Kidney (tissue), 14 donors: ENCODE measurements around the gene KDM4C. TPM values are rescaled to one million over a fixed set of nuclear protein-coding genes. Genes with fewer than 3 reads are reported as not detected.

Experiments used
- DNase-seq, 5 donors: peaks; one replicate each; pipeline ENCODE4 v3.0.0-alpha.2; 2013 to 2020
- FAIRE-seq: peaks from 2 replicates; lab custom pipeline; 2012; peaks lifted over from hg19 to GRCh38; lab: Jason Lieb, UNC
- H3K27ac ChIP-seq, 2 donors: one replicate each; pipeline ENCODE4 v1.7.0; 2013; ENCODE audit warnings: low read depth in 2 of 2, low read length in 2 of 2, inconsistent platforms in 1 of 2
- H3K27me3 ChIP-seq: one replicate; pipeline ENCODE4 v1.7.1; 2013; ENCODE audit warnings: low read length, inconsistent platforms; ENCODE audit not compliant: control insufficient read depth, insufficient read depth
- H3K36me3 ChIP-seq, 3 donors: one replicate each; pipeline versions ENCODE4 v1.7.0 to v1.7.1; 2013; ENCODE audit warnings: low read length in 3 of 3, control low read depth in 1 of 3, inconsistent platforms in 1 of 3; ENCODE audit not compliant: insufficient read depth in 3 of 3, control insufficient read depth in 2 of 3
- H3K4me1 ChIP-seq, 3 donors: one replicate each; pipeline versions ENCODE4 v1.7.0 to v1.7.1; 2013; ENCODE audit warnings: low read length in 3 of 3, inconsistent platforms in 1 of 3, low read depth in 1 of 3; ENCODE audit not compliant: control insufficient read depth in 2 of 3, insufficient read depth in 2 of 3
- H3K4me3 ChIP-seq, 3 donors: one replicate each; pipeline versions ENCODE4 v1.7.0 to v1.8.1; 2013; ENCODE audit warnings: low read length in 3 of 3, control low read depth in 1 of 3, inconsistent platforms in 1 of 3
- H3K9ac ChIP-seq, 3 donors: one replicate each; pipeline versions ENCODE4 v1.7.0 to v1.7.1; 2013; ENCODE audit warnings: low read length in 3 of 3, control low read depth in 1 of 3, inconsistent platforms in 1 of 3
- H3K9me3 ChIP-seq, 3 donors: one replicate each; pipeline versions ENCODE4 v1.7.0 to v1.7.1; 2013; ENCODE audit warnings: low read length in 3 of 3, control low read depth in 1 of 3, inconsistent platforms in 1 of 3; ENCODE audit not compliant: control insufficient read depth in 2 of 3, insufficient read depth in 1 of 3
- intact Hi-C: fragments of 100-400 bp; cut with DNase I; formaldehyde crosslinking; loops from one replicate; pipeline ENCODE4 v1.11.1; 2022
- polyA plus RNA-seq: library from polyadenylated mRNA; stranded (reverse); fragments of 350-450 nt; fragmentation: Illumina TruSeq; extraction: RNeasy Lipid Tissue Mini Kit (QIAGEN cat#74804); gene quantifications from one replicate; pipeline ENCODE4 v1.2.3, GENCODE V29; 2014; ENCODE audit warnings: low read depth, low replicate concordance; ENCODE audit not compliant: insufficient read depth
- total RNA-seq: library from RNA; stranded (reverse); fragmentation: NEBNext Ultra II Directional; extraction: Animal tissue kit (Norgen Biotek cat#: 25700); gene quantifications from one replicate; pipeline ENCODE4 v1.2.1, GENCODE V29; 2021
- TF ChIP-seq, protein P1 (sequence below): IDR thresholded peaks from 3 replicates; pipeline ENCODE4 v1.5.1; 2012; ENCODE audit warnings: mild to moderate bottlenecking, moderate library complexity, borderline replicate concordance; ENCODE audit not compliant: insufficient read depth; ENCODE audit errors: extremely low read depth
- donor health status: control.
- donor health status: control.
- donor health status: control.
- donor health status: control.
- donor health status: control.
- donor health status: DM: yes; HTN: yes; CAD: no.
- donor health status: Normal renal cell carcinoma (clear cell type).

KDM4C gene
- total and polyA plus RNA-seq, 2 donors from 2014 or later, result 7.1 to 47.1 TPM

DNA sequence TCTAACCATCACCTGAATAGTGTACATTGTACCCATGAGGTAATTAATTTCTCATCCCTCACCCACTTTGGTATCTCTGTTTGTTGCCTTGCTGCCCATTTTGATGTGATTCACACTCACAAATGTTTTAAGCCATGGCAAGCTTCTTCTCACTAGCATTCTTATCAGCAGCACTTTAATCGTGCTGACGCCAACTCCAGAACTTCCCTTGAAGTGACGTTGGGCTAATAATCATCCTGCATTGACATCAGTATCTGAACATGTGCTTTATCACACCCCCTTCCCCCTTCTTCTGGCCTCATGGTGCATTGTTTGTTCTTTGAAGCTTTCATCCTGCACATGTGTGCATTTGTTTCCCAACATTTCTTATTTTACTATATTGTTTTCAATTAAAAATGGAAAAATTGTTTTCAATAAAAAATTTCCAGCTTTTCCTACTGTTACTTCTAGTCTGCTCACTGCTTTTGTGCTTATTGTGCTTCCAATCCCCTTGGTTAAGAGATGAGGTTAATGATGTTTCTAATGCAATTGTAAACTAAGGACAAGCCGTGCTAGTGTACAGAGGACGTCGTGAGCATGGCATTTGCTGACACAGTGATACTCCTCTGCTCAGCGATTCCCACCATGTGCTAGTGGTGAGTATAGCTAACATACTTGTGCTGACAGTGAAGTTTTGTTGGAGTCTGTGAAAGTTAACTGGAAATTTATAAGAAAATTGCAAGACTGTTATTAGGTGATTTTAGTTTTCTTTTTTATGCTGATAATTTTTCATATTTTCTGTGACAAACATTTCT, 238.5 kb downstream of the KDM4C start:
- DNase-seq, result no peak
- no peak overlapping the region for H3K9ac ChIP-seq

DNA sequence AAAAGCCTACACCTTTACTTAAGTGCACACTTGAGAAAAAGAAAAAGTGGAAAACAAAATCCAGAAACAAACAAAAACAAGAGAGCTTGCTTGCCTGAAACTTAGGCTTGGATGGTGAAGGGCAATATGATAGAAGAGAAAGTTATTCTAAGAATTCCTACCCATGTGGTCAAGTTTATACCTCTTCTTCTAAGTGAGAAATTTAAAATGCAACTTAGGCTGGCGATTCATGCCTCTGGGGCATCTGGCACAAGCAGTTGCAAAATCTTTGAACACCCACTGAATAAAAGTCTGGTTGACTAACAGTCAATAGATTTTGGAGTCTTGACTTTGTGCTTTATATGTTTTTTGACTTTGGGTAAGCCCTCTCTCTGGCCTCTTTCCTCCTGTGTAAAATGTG, 239.6 kb downstream of the KDM4C start:
- Histone ChIP-seq H3K4me1 (no peaks in the 10 kb centered on the region), H3K9me3 (no peaks in the 10 kb centered on the region), H3K27me3 (no peaks in the 10 kb centered on the region), H3K9ac (no peak overlapping the region), H3K27ac (no peak overlapping the region), H3K4me3 (no peak overlapping the region), H3K36me3 (peaks cover 0 to 4% (median 3%) of the 10 kb centered on the region in 3 donors)
- no peak for DNase-seq
- intact Hi-C loops, result no loop called here
- FAIRE-seq, result no peak
- TF ChIP-seq, protein P1, sequence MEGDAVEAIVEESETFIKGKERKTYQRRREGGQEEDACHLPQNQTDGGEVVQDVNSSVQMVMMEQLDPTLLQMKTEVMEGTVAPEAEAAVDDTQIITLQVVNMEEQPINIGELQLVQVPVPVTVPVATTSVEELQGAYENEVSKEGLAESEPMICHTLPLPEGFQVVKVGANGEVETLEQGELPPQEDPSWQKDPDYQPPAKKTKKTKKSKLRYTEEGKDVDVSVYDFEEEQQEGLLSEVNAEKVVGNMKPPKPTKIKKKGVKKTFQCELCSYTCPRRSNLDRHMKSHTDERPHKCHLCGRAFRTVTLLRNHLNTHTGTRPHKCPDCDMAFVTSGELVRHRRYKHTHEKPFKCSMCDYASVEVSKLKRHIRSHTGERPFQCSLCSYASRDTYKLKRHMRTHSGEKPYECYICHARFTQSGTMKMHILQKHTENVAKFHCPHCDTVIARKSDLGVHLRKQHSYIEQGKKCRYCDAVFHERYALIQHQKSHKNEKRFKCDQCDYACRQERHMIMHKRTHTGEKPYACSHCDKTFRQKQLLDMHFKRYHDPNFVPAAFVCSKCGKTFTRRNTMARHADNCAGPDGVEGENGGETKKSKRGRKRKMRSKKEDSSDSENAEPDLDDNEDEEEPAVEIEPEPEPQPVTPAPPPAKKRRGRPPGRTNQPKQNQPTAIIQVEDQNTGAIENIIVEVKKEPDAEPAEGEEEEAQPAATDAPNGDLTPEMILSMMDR, result no peak

More for the DNA sequence above, 238.5 kb downstream of the KDM4C start:
- Histone ChIP-seq H3K27ac (no peak overlapping the region), H3K9me3 (no peaks in the 10 kb centered on the region), H3K4me3 (no peak overlapping the region), H3K36me3 (peaks cover 0 to 4% (median 3%) of the 10 kb centered on the region in 3 donors), H3K4me1 (no peaks in the 10 kb centered on the region), H3K27me3 (no peaks in the 10 kb centered on the region)
- intact Hi-C loops, result no loop called here
- FAIRE-seq, result no peak
- TF ChIP-seq, protein P1, result no peak

DNA sequence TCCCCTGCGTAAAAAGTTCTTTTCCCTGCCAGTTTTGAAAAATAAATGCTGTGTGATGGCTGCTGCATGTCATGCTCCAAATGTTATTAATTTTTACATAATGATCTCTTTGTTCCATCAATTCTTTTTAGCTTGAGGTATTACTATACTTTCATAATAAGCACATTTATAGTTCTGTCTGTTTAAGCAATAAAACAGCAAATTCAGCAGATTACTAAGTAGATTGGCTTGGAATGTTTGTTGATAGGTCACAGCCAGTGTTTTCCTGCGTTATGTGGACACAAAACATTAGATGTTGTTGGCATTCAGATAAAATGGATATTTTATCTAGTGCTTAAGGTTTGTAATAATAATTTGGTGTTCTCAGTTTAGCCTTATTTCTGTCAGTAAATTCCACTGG, 242.0 kb downstream of the KDM4C start:
- no peaks in the 10 kb centered on the region for H3K27me3 ChIP-seq
- H3K9ac ChIP-seq, result no peak overlapping the region
- H3K27ac ChIP-seq, result no peak overlapping the region
- TF ChIP-seq, protein P1, result no peak
- peaks cover 0 to 4% (median 0%) of the 10 kb centered on the region in 3 donors for H3K36me3 ChIP-seq
- no peaks in the 10 kb centered on the region for H3K4me1 ChIP-seq
- FAIRE-seq (no peak), DNase-seq (no peak)
- no peak overlapping the region for H3K4me3 ChIP-seq
- intact Hi-C loops, result no loop called here
- no peaks in the 10 kb centered on the region for H3K9me3 ChIP-seq

DNA sequence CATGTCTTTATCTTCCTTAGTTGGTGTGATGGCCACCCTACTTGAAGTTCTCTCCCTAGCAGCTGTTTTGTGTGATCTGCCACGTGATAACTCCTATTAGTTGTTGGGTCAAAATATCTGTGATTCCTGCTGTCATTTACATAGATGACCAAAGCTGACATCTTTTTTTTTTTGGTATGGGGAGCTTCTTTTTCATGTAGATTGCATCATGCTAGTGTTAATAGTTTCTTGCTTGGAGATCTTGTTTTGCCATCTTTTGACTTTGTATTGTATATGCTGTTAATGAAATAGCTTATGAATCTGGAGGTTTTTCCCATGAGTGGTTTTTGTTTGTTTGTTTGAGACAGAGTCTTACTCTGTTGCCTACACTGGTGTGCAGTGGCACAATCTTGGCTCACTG, 243.8 kb downstream of the KDM4C start:
- Histone ChIP-seq H3K9me3 (no peaks in the 10 kb centered on the region), H3K9ac (no peak overlapping the region), H3K27me3 (no peaks in the 10 kb centered on the region), H3K4me3 (no peak overlapping the region), H3K4me1 (no peaks in the 10 kb centered on the region), H3K36me3 (no peaks in the 10 kb centered on the region), H3K27ac (no peak overlapping the region)
- TF ChIP-seq, protein P1, result no peak
- no peak for DNase-seq
- intact Hi-C loops, result no loop called here
- FAIRE-seq, result no peak
